ENCODE data around the gene PLCG2.
"Not testable (repeated sequence)": the region's sequence is repeated elsewhere in the genome, so short reads cannot be mapped to it uniquely, and the experiment has no call there.

PLCG2 gene

GRCh38 chr16:82009789-82010188 lies 230.7 kb downstream of the PLCG2 start:
- DNase-seq = not testable (repeated sequence)

DNA sequence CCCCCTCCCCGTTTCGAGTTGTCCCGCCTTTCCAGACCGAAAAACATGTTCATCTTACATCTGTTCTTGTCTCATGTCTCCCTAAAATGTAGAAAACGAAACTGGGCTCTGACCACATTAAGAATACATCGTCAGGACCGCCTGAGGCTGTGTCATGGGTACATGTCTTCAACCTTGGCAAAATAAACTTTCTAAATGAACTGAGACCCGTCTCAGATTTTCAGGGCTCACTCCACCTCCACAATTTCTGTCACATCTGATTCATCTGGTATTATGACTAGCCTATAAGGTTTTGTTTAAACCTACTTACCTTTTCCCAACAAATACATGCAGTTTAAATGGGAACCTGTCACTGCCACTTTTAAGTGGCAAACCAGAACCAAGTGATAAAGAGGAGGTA lies 231.6 kb downstream of the PLCG2 start:
- DNase-seq = no peak

- peak; percentile 56 for DNase-seq
These were observed 232.1 kb downstream of the PLCG2 start, which contains the start of gene SDR42E1 for GRCh38 chr16:82011199-82011641. Gene SDR42E1, minus strand, starts transcription at chr16:82011470. Its CDS starts 10,612 bp downstream, at chr16:82000858.

Measured in hematopoietic multipotent progenitor cell treated with erythropoietin and hydrocortisone succinate and interleukin-3 and kit ligand, for 4 days (in vitro differentiated cells).